ENCODE measurements around the gene PEA15. TPM values are rescaled to one million over a fixed set of nuclear protein-coding genes. Genes with fewer than 3 reads are reported as not detected.

PEA15 gene
- total and polyA plus RNA-seq, 10 of the 15 experiments (the other 5 are each of a cell fraction or from before 2014, with no cell fraction given) = 15.1 to 269 (median 65.6) TPM

DNA sequence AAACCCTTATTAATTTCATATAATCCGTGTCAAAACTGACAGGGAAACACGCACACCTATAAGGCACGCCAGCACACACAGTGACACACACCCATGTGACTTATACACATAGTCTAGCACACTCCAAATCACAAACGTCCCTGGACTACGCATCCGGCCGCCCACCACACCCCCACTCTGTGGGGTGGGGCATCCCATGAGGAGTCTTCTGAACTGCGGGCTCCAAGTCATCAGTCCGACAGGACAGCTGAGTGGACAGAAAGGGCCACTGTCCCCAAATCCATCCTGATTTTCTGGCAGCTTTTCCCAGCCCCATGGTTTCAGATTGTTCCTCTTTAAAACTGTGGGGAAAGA, 829 bp downstream of the PEA15 start (continued):
- TF ChIP-seq ZBTB40 (IDR thresholded peaks at IDR 0.05; ENCODE audit: borderline replicate concordance) (no peak), IRF5 (IDR thresholded peaks at IDR 0.05; ENCODE audit: borderline replicate concordance) (no peak), GATAD2B (conservative IDR thresholded peaks at IDR 0.05; ENCODE audit: low read depth) (no peak), LARP7 (IDR thresholded peaks at IDR 0.05) (no peak), CEBPB (IDR thresholded peaks at IDR 0.05; ENCODE audit: borderline replicate concordance in 1 of 2, low read depth in 2 of 2, low read length in 2 of 2) (no peak), HCFC1 (IDR thresholded peaks at IDR 0.05; ENCODE audit: low read length) (no peak), SMC3 (IDR thresholded peaks at IDR 0.05; ENCODE audit: borderline replicate concordance, low read length) (no peak), SPI1 (IDR thresholded peaks at IDR 0.05; ENCODE audit: borderline replicate concordance, insufficient read depth, low read depth, low read length) (no peak), ZNF384 (IDR thresholded peaks at IDR 0.05; ENCODE audit: borderline replicate concordance, low read depth, low read length) (no peak), HDAC6 (IDR thresholded peaks at IDR 0.05; ENCODE audit: unreplicated experiment) (no peak), NR2C1 (IDR thresholded peaks at IDR 0.05) (no peak), EGR1 (IDR thresholded peaks at IDR 0.05; ENCODE audit: borderline replicate concordance in 1 of 2, low read depth in 2 of 2, low read length in 2 of 2) (peak in 1 of 2 experiments; percentile 36; a peak in 1 of 3 replicates), PBX3 (IDR thresholded peaks at IDR 0.05; ENCODE audit: insufficient replicate concordance, low read depth, low read length) (no peak), MXI1 (IDR thresholded peaks at IDR 0.05; ENCODE audit: low read depth, low read length) (0 out of 2 replicates have a peak, but pooled peaks have one; percentile 10), MAX (IDR thresholded peaks at IDR 0.05; ENCODE audit: low read depth, low read length) (no peak; the same call in 1 of the 2 replicates), POLR2A (IDR thresholded peaks at IDR 0.05; ENCODE audit: low read depth, low read length) (no peak), ZZZ3 (IDR thresholded peaks at IDR 0.05; ENCODE audit: control insufficient read depth, insufficient read length, low read depth) (no peak), RAD51 (IDR thresholded peaks at IDR 0.05) (peak; percentile 57)
- TF ChIP-seq, protein P1, sequence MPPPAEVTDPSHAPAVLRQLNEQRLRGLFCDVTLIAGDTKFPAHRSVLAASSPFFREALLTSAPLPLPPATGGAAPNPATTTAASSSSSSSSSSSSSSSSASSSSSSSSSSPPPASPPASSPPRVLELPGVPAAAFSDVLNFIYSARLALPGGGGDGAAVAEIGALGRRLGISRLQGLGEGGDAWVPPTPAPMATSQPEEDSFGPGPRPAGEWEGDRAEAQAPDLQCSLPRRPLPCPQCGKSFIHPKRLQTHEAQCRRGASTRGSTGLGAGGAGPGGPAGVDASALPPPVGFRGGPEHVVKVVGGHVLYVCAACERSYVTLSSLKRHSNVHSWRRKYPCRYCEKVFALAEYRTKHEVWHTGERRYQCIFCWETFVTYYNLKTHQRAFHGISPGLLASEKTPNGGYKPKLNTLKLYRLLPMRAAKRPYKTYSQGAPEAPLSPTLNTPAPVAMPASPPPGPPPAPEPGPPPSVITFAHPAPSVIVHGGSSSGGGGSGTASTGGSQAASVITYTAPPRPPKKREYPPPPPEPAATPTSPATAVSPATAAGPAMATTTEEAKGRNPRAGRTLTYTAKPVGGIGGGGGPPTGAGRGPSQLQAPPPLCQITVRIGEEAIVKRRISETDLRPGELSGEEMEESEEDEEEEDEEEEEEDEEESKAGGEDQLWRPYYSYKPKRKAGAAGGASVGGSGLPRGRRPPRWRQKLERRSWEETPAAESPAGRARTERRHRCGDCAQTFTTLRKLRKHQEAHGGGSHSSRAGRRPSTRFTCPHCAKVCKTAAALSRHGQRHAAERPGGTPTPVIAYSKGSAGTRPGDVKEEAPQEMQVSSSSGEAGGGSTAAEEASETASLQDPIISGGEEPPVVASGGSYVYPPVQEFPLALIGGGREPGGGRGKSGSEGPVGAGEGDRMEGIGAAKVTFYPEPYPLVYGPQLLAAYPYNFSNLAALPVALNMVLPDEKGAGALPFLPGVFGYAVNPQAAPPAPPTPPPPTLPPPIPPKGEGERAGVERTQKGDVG (CRISPR knock-in tag; IDR thresholded peaks at IDR 0.05) = no peak

All from GM12878 (cell line).